Testis (tissue), 3 donors: ENCODE data around the gene SUN1. TPM values are rescaled to one million over a fixed set of nuclear protein-coding genes. Genes with fewer than 3 reads are reported as not detected.

ENCODE experiments used
- DNase-seq: peaks from one replicate; pipeline ENCODE4 v3.0.0-alpha.2; 2019
- H3K27ac ChIP-seq, 2 donors: fragments of 200-600 bp; sonication (generic); one replicate each; pipeline ENCODE4 v1.5.1; 2019
- H3K27me3 ChIP-seq: fragments of 200-600 bp; sonication (generic); one replicate; pipeline ENCODE4 v1.5.1; 2019
- H3K36me3 ChIP-seq: fragments of 200-600 bp; sonication (generic); one replicate; pipeline ENCODE4 v1.5.1; 2017; ENCODE audit warnings: low read depth; ENCODE audit errors: missing control alignments
- H3K4me1 ChIP-seq: fragments of 200-600 bp; sonication (generic); one replicate; pipeline ENCODE4 v1.5.1; 2019
- H3K4me3 ChIP-seq, 2 donors: fragments of 200-600 bp; sonication (generic); one replicate each; pipeline ENCODE4 v1.5.1; 2017 to 2019
- H3K9me3 ChIP-seq: fragments of 200-600 bp; sonication (generic); one replicate; pipeline ENCODE4 v1.5.1; 2017
- CTCF ChIP-seq, 3 experiments: fragments of 450-650 bp in 2 of 3; fragments of 200-600 bp in 1 of 3; sonication (generic) in 1 of 3; IDR thresholded peaks; one replicate each; pipeline ENCODE4 v1.5.1; 2016 to 2019; ENCODE audit warnings: antibody characterized with exemption in 3 of 3, mild to moderate bottlenecking in 2 of 3, moderate library complexity in 1 of 3
- POLR2A ChIP-seq: fragments of 450-650 bp; IDR thresholded peaks from one replicate; pipeline ENCODE4 v1.6.1; 2017; ENCODE audit warnings: antibody characterized with exemption, mild to moderate bottlenecking, moderate library complexity
- WGBS, 2 donors: methylation state at CpG; one replicate each; pipeline ENCODE4 v1.1.5; 2018; 5-methylcytosine and 5-hydroxymethylcytosine counted together
- intact Hi-C: fragments of 100-400 bp; cut with DNase I; formaldehyde crosslinking; loops from one replicate; pipeline ENCODE4 v1.15.1; 2023; ENCODE audit warnings: low total_unique reads
- polyA plus RNA-seq: library from polyadenylated mRNA; stranded (reverse); fragments of 350-450 nt; fragmentation: Illumina TruSeq; extraction: RNeasy Lipid Tissue Mini Kit (QIAGEN cat#74804); gene quantifications from one replicate; pipeline ENCODE4 v1.2.3, GENCODE V29; 2014; ENCODE audit warnings: low read depth, low replicate concordance; ENCODE audit not compliant: insufficient read depth
- total RNA-seq, 2 donors: library from RNA; depleted of rRNA; stranded (reverse); fragments of >200 nt; gene quantifications; one replicate each; pipeline ENCODE4 v1.2.3, GENCODE V29; 2016

The SUN1 gene
- total and polyA plus RNA-seq, 3 donors from 2014 or later = 167 to 213 (median 173) TPM

GRCh38 chr7:894927-895450 is 62.7 kb downstream of the SUN1 start:
- intact Hi-C loops = no loop called here
- Histone ChIP-seq H3K4me3 (no peak overlapping the region), H3K9me3 (no peaks in the 10 kb centered on the region), H3K36me3 (peaks cover 5% of the 10 kb centered on the region), H3K27me3 (no peaks in the 10 kb centered on the region), H3K27ac (no peak overlapping the region), H3K4me1 (no peaks in the 10 kb centered on the region)
- WGBS, 2 donors = 94 to 100% methylated on average over 3 to 21 of the region's 21 CpGs
- DNase-seq = no peak
- no peak for TF ChIP-seq CTCF (IDR thresholded peaks at IDR 0.05)
- TF ChIP-seq POLR2A = no peak

GRCh38 chr7:895451-896052 is 63.3 kb downstream of the SUN1 start:
- H3K9me3 ChIP-seq = no peaks in the 10 kb centered on the region
- intact Hi-C loops = no loop called here
- 96% methylated on average over 28 to 52 of the region's 52 CpGs for WGBS, 2 donors
- H3K27ac ChIP-seq = no peak overlapping the region
- peaks cover 5% of the 10 kb centered on the region for H3K36me3 ChIP-seq
- no peak for DNase-seq
- no peaks in the 10 kb centered on the region for H3K4me1 ChIP-seq
- no peak overlapping the region for H3K4me3 ChIP-seq
- no peaks in the 10 kb centered on the region for H3K27me3 ChIP-seq
- TF ChIP-seq POLR2A (no peak), CTCF (IDR thresholded peaks at IDR 0.05) (no peak)

GRCh38 chr7:896346-897075 is 64.2 kb downstream of the SUN1 start:
- peaks cover 5% of the 10 kb centered on the region for H3K36me3 ChIP-seq
- intact Hi-C loops = no loop called here
- no peak for DNase-seq

GRCh38 chr7:897086-897485 is 64.8 kb downstream of the SUN1 start:
- Histone ChIP-seq H3K4me3 (no peak overlapping the region), H3K27me3 (no peaks in the 10 kb centered on the region), H3K27ac (no peak overlapping the region), H3K9me3 (no peaks in the 10 kb centered on the region), H3K4me1 (no peaks in the 10 kb centered on the region), H3K36me3 (peaks cover 5% of the 10 kb centered on the region)
- intact Hi-C loops = no loop called here
- DNase-seq = no peak
- 80 to 90% methylated on average over 2 to 14 of the region's 14 CpGs for WGBS, 2 donors
- no peak for TF ChIP-seq POLR2A
- no peak for TF ChIP-seq CTCF (IDR thresholded peaks at IDR 0.05)

More at GRCh38 chr7:896346-897075, 64.2 kb downstream of the SUN1 start:
- no peak overlapping the region for H3K27ac ChIP-seq
- no peaks in the 10 kb centered on the region for H3K4me1 ChIP-seq
- H3K27me3 ChIP-seq = no peaks in the 10 kb centered on the region
- H3K4me3 ChIP-seq = no peak overlapping the region
- H3K9me3 ChIP-seq = no peaks in the 10 kb centered on the region
- TF ChIP-seq POLR2A (no peak), CTCF (IDR thresholded peaks at IDR 0.05) (no peak)
- WGBS, 2 donors = 96% methylated on average over 21 to 42 of the region's 42 CpGs
